ENCODE data around the gene HERC2. TPM values are rescaled to one million over a fixed set of nuclear protein-coding genes. Genes with fewer than 3 reads are reported as not detected.

The HERC2 gene
- total RNA-seq (2022; extraction: Qiagen RNA extraction; ENCODE audit: low read depth): 36.4 to 49.9 TPM (median 47.1 TPM) in 5 replicates

GRCh38 chr15:28322129-28322588 lies at the start of gene HERC2:
Gene HERC2 (minus strand): TSS chr15:28322179. CDS start chr15:28321433, 746 bp downstream.

GRCh38 chr15:28357984-28358383 lies 36.0 kb upstream of the HERC2 start, which contains the start of gene GOLGA6L24:
Gene GOLGA6L24 (minus strand): TSS chr15:28358084. CDS start chr15:28358023, 61 bp downstream.

GRCh38 chr15:28098766-28099554 lies 223.0 kb downstream of the HERC2 start, which contains the start of gene OCA2:
Gene OCA2 (minus strand): TSS chr15:28099315. CDS start chr15:28081874, 17,441 bp downstream.

Other genes with a start within 250 kb of the HERC2 start
- 0.18 to 0.63 TPM (median 0.23 TPM) in 5 replicates for gene OCA2, start 222.9 kb downstream of the HERC2 start, total RNA-seq (2022; extraction: Qiagen RNA extraction; ENCODE audit: low read depth)
- gene GOLGA6L24, start 35.9 kb upstream of the HERC2 start, total RNA-seq (2022; extraction: Qiagen RNA extraction; ENCODE audit: low read depth): not detected in 5 replicates
- 0.05 TPM in 1 of 5 replicates, not detected in the others for gene GOLGA8F, start 56.5 kb upstream of the HERC2 start, total RNA-seq (2022; extraction: Qiagen RNA extraction; ENCODE audit: low read depth)
- gene GOLGA8G, start 210.8 kb upstream of the HERC2 start, total RNA-seq (2022; extraction: Qiagen RNA extraction; ENCODE audit: low read depth): not detected in 5 replicates
- gene GOLGA6L25, start 231.4 kb upstream of the HERC2 start, total RNA-seq (2022; extraction: Qiagen RNA extraction; ENCODE audit: low read depth): not detected in 5 replicates

Measured in A549 treated with GW870086 at 1 μM for 4 hours (cell line).